ENCODE data around the gene EXOSC1. TPM values are rescaled to one million over a fixed set of nuclear protein-coding genes. Genes with fewer than 3 reads are reported as not detected.

EXOSC1 gene
- total RNA-seq, 2 experiments from 2014 or later: 28.8 to 29.7 TPM

DNA sequence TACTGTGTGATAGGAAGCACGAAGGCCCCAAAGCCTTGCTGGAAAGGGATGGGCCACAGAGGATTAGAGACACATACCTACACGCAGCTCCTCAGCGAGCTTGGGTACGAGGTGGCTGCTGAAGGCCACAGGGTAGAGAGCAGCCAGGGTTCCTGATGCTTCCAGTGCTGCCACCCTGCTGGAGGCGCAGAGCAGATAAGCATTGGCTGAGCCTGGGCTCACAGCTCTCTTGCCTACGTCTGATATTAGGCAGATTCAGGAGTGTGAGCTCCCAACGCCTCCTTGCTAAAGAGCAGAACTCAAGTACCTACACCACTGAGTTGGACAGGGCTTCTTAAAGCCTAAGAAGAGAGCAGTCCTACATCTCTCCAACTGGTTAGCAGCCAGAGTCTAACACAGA lies 20.2 kb upstream of the EXOSC1 start:
- Histone ChIP-seq H3K9me3 (ENCODE audit: control insufficient read depth in 1 of 2, insufficient read depth in 1 of 2, low read length in 2 of 2) (no peaks in the 10 kb centered on the region), H3K36me3 (ENCODE audit: insufficient read depth, low read length) (peaks cover 94% of the 10 kb centered on the region), H3K4me1 (ENCODE audit: insufficient read depth, low read length) (no peaks in the 10 kb centered on the region), H3K27me3 (ENCODE audit: control insufficient read depth in 1 of 2, insufficient read depth in 2 of 2, low read length in 2 of 2) (no peaks in the 10 kb centered on the region), H3K4me3 (ENCODE audit: low read length) (no peak overlapping the region), H3K27ac (ENCODE audit: low read depth in 1 of 2, low read length in 2 of 2) (no peak overlapping the region)
- intact Hi-C loops (cut with DNase I, micrococcal nuclease): no loop called here
- DNase-seq: no peak
- TF ChIP-seq, protein P1, sequence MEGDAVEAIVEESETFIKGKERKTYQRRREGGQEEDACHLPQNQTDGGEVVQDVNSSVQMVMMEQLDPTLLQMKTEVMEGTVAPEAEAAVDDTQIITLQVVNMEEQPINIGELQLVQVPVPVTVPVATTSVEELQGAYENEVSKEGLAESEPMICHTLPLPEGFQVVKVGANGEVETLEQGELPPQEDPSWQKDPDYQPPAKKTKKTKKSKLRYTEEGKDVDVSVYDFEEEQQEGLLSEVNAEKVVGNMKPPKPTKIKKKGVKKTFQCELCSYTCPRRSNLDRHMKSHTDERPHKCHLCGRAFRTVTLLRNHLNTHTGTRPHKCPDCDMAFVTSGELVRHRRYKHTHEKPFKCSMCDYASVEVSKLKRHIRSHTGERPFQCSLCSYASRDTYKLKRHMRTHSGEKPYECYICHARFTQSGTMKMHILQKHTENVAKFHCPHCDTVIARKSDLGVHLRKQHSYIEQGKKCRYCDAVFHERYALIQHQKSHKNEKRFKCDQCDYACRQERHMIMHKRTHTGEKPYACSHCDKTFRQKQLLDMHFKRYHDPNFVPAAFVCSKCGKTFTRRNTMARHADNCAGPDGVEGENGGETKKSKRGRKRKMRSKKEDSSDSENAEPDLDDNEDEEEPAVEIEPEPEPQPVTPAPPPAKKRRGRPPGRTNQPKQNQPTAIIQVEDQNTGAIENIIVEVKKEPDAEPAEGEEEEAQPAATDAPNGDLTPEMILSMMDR (IDR thresholded peaks at IDR 0.05): no peak
- Mint-ChIP-seq H3K9me3 (no peaks in the 10 kb centered on the region), H3K4me1 (ENCODE audit: low read depth) (no peaks in the 10 kb centered on the region), H3K27ac (no peak overlapping the region), H3K4me3 (no peak overlapping the region), H3K27me3 (no peaks in the 10 kb centered on the region), H3K36me3 (ENCODE audit: low read depth) (peaks cover 97% of the 10 kb centered on the region)
- ChIA-PET POLR2A (no interaction called here), CTCF (no interaction called here)
- no peak for ATAC-seq (ENCODE audit: poor library complexity)

DNA sequence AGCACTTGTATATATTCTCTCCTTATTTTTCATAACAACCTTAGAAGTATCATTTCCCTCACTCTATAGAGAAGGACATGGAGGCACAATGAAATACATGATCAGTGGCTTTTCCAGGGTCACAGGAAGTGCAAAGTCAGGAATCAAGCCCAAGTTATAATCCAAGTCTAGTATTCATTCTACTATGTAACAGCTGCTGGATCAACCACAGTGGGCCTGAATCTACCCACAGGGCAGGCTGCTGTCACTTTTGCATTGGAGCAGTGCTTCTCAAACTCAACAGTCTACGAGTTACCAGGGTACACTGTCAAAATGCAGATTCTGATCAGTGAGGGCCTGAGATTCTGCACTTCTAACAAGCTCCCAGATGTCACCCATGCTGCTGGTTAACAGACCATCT lies 18.4 kb upstream of the EXOSC1 start:
- DNase-seq (no peak), ATAC-seq (ENCODE audit: poor library complexity) (no peak)
- H3K27ac ChIP-seq (ENCODE audit: low read depth in 1 of 2, low read length in 2 of 2): no peak overlapping the region
- H3K4me3 ChIP-seq (ENCODE audit: low read length): no peak overlapping the region
- H3K36me3 Mint-ChIP-seq (ENCODE audit: low read depth): peaks cover 97% of the 10 kb centered on the region
- no peaks in the 10 kb centered on the region for H3K9me3 Mint-ChIP-seq
- no peaks in the 10 kb centered on the region for H3K9me3 ChIP-seq (ENCODE audit: control insufficient read depth in 1 of 2, insufficient read depth in 1 of 2, low read length in 2 of 2)
- intact Hi-C loops (cut with DNase I, micrococcal nuclease): no loop called here
- CTCF ChIA-PET: interaction anchor here (1.3 to 1.6 kb wide), 3 partner anchors 12 to 89 kb away, joined by 3 to 5 read pairs (median 5); no protein-coding TSS in a partner anchor
- H3K27ac Mint-ChIP-seq: peak overlapping the region; percentile 56
- H3K4me1 Mint-ChIP-seq (ENCODE audit: low read depth): no peaks in the 10 kb centered on the region
- TF ChIP-seq, protein P1 (IDR thresholded peaks at IDR 0.05): no peak
- H3K4me3 Mint-ChIP-seq: no peak overlapping the region
- no peaks in the 10 kb centered on the region for H3K27me3 Mint-ChIP-seq
- H3K36me3 ChIP-seq (ENCODE audit: insufficient read depth, low read length): peaks cover 94% of the 10 kb centered on the region
- POLR2A ChIA-PET: no interaction called here
- H3K27me3 ChIP-seq (ENCODE audit: control insufficient read depth in 1 of 2, insufficient read depth in 2 of 2, low read length in 2 of 2): no peaks in the 10 kb centered on the region
- H3K4me1 ChIP-seq (ENCODE audit: insufficient read depth, low read length): no peaks in the 10 kb centered on the region

DNA sequence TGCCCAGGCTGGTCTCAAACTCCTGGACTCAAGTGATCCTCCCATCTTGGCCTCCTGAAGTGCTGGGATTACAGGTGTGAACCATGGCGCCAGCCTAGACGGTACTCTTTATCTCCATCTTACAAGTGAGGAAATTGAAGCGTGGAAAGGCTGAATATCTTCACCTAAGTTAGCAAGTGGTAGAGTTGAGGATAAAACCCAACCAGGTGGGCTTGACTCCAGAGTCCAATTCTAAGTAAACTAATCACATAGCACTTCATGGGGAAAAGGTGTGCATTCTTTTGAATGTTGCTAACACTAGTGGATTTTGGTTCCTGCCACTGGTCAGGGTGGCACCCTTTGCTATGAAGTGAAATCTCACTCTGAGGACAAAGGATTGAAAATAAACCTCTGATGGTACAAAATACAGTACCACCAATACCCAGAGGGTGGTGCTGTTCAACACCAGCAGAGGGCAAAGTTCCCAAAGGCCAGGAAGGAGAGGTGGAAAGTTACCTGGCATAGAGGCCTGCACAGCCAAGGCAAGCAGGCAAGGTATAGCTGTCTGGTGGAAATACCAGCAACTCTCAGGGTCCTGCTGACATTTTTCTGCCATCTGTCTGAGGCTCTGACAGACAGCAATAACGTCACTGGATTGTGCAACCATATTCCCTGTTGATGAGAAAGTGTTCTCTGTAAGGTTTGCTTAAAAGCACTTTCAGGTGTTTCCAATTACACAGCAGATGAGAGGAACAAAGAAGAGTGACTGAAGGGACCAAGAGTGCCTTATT lies 17.7 kb upstream of the EXOSC1 start:
- DNase-seq: peak in 10 of 14 experiments; percentile 12 to 71 (median 22)
- ChIA-PET POLR2A (no interaction called here), CTCF (interaction anchor here (0.7 to 1.6 kb wide), 4 partner anchors 12 to 89 kb away, joined by 3 to 5 read pairs (median 4); no protein-coding TSS in a partner anchor)
- H3K4me3 Mint-ChIP-seq: no peak overlapping the region
- no peaks in the 10 kb centered on the region for H3K9me3 Mint-ChIP-seq
- Histone ChIP-seq H3K4me1 (ENCODE audit: insufficient read depth, low read length) (no peaks in the 10 kb centered on the region), H3K27ac (ENCODE audit: low read depth in 1 of 2, low read length in 2 of 2) (no peak overlapping the region), H3K36me3 (ENCODE audit: insufficient read depth, low read length) (peaks cover 95% of the 10 kb centered on the region), H3K9me3 (ENCODE audit: control insufficient read depth in 1 of 2, insufficient read depth in 1 of 2, low read length in 2 of 2) (no peaks in the 10 kb centered on the region), H3K27me3 (ENCODE audit: control insufficient read depth in 1 of 2, insufficient read depth in 2 of 2, low read length in 2 of 2) (no peaks in the 10 kb centered on the region), H3K4me3 (ENCODE audit: low read length) (no peak overlapping the region)
- intact Hi-C loops (cut with DNase I, micrococcal nuclease): loop anchor here (1.0 to 2.0 kb wide), 2 partner anchors 31 to 90 kb away; no protein-coding TSS in a partner anchor
- no peaks in the 10 kb centered on the region for H3K27me3 Mint-ChIP-seq
- TF ChIP-seq, protein P1 (IDR thresholded peaks at IDR 0.05): peak; percentile 83
- peak; percentile 89 for ATAC-seq (ENCODE audit: poor library complexity)
- H3K27ac Mint-ChIP-seq: peak overlapping the region; percentile 56
- H3K4me1 Mint-ChIP-seq (ENCODE audit: low read depth): no peaks in the 10 kb centered on the region
- peaks cover 97% of the 10 kb centered on the region for H3K36me3 Mint-ChIP-seq (ENCODE audit: low read depth)

Measured in CD4-positive, alpha-beta T cell (primary cell).